Esophagus (tissue), 2 donors: Measurements from ENCODE around the gene SHISAL2A. TPM values are rescaled to one million over a fixed set of nuclear protein-coding genes. Genes with fewer than 3 reads are reported as not detected.

ENCODE experiments used
- H3K27ac ChIP-seq, 2 donors: one replicate each; pipeline ENCODE4 v1.5.1; 2013; ENCODE audit warnings: low read depth in 2 of 2, mild to moderate bottlenecking in 2 of 2, inconsistent platforms in 1 of 2, low read length in 1 of 2, moderate library complexity in 1 of 2
- H3K27me3 ChIP-seq, 2 donors: one replicate each; pipeline ENCODE4 v1.6.1; 2013; ENCODE audit warnings: low read length in 2 of 2, control low read depth in 1 of 2, mild to moderate bottlenecking in 1 of 2; ENCODE audit not compliant: insufficient read depth in 2 of 2, control insufficient read depth in 1 of 2
- H3K36me3 ChIP-seq, 2 donors: one replicate each; pipeline ENCODE4 v1.6.1; 2013; ENCODE audit warnings: low read length in 1 of 2; ENCODE audit not compliant: control insufficient read depth in 2 of 2, insufficient read depth in 2 of 2
- H3K4me1 ChIP-seq, 2 donors: one replicate each; pipeline ENCODE4 v1.6.1; 2013; ENCODE audit warnings: low read length in 1 of 2; ENCODE audit not compliant: control insufficient read depth in 2 of 2, insufficient read depth in 2 of 2
- H3K4me3 ChIP-seq, 2 donors: one replicate each; pipeline ENCODE4 v1.5.1; 2013; ENCODE audit warnings: low read length in 2 of 2, mild to moderate bottlenecking in 2 of 2, low read depth in 1 of 2, moderate library complexity in 1 of 2
- H3K9me3 ChIP-seq, 2 donors: one replicate each; pipeline ENCODE4 v1.6.1; 2013; ENCODE audit warnings: mild to moderate bottlenecking in 2 of 2, low read depth in 1 of 2, low read length in 1 of 2, moderate library complexity in 1 of 2; ENCODE audit not compliant: control insufficient read depth in 2 of 2, insufficient read depth in 1 of 2
- WGBS, 2 donors: extraction: QIAGEN DNeasy Blood & Tissue Kit; methylation state at CpG; one replicate each; pipeline ENCODE4 v1.1.7; 2013; 5-methylcytosine and 5-hydroxymethylcytosine counted together
- polyA plus RNA-seq, 2 donors: library from polyadenylated mRNA; stranded (reverse); fragments of 200-250 nt; gene quantifications; one replicate each; pipeline ENCODE4 v1.2.3, GENCODE V29; 2013
- donor health status: healthy with polysubstance abuse.
- donor health status: Bipolar disorder and iron deficiency.

Gene SHISAL2A
- polyA plus RNA-seq, 2 donors, result 0.16 to 0.20 TPM

DNA sequence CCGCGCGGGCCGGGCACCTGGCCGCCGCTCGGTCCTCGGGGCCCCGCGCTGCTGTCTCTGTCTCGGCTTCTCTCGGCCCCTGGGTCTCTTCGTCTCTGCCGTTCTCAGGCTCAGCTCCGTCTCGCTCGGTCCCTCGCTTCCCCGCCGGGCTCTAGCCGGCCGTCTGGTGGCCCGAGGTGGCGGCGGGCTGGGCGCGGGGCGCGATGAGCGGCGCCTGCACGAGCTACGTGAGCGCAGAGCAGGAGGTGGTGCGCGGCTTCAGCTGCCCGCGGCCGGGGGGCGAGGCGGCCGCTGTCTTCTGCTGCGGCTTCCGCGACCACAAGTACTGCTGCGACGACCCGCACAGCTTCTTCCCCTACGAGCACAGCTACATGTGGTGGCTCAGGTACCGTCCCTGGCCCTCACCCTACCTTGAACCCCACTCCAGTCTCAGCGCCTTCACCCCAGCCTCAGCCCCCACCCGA, 355 bp downstream of the SHISAL2A start:
- peak overlapping the region; percentile 45 to 51 for H3K4me3 ChIP-seq
- peak overlapping the region; percentile 8 to 65 for H3K27ac ChIP-seq
- H3K27me3 ChIP-seq, result peaks cover 0 to 14% of the 10 kb centered on the region in 2 donors
- H3K9me3 ChIP-seq, result no peaks in the 10 kb centered on the region
- WGBS, 2 donors, result 5 to 6% methylated on average over 43 to 52 of the region's 52 CpGs
- no peaks in the 10 kb centered on the region for H3K36me3 ChIP-seq
- H3K4me1 ChIP-seq, result peaks cover 6 to 8% of the 10 kb centered on the region in 2 donors

DNA sequence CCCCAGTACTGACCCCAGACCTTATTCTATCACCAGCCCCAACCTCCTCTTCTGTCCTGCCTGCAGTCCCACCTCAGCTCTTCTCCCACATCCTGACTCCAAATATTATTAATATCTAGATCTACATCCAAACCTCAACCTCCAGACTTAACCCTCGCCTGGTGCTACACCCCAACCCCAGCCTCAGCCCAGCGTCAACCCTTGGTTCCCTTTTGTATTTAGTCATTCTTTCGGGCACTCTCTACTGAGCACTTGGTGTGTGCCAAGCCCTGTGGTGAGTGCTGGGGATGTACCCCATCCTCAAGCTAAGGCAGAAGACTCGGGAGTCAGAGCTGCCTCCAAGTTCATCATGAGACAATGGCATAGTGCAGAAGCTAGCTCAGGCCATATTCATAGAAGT, 1.1 kb downstream of the SHISAL2A start:
- Histone ChIP-seq H3K9me3 (no peaks in the 10 kb centered on the region), H3K4me3 (no peak overlapping the region), H3K36me3 (no peaks in the 10 kb centered on the region), H3K4me1 (peaks cover 6 to 8% of the 10 kb centered on the region in 2 donors), H3K27ac (no peak overlapping the region), H3K27me3 (peaks cover 0 to 14% of the 10 kb centered on the region in 2 donors)
- 88 to 91% methylated on average over 4 of the region's 4 CpGs for WGBS, 2 donors

DNA sequence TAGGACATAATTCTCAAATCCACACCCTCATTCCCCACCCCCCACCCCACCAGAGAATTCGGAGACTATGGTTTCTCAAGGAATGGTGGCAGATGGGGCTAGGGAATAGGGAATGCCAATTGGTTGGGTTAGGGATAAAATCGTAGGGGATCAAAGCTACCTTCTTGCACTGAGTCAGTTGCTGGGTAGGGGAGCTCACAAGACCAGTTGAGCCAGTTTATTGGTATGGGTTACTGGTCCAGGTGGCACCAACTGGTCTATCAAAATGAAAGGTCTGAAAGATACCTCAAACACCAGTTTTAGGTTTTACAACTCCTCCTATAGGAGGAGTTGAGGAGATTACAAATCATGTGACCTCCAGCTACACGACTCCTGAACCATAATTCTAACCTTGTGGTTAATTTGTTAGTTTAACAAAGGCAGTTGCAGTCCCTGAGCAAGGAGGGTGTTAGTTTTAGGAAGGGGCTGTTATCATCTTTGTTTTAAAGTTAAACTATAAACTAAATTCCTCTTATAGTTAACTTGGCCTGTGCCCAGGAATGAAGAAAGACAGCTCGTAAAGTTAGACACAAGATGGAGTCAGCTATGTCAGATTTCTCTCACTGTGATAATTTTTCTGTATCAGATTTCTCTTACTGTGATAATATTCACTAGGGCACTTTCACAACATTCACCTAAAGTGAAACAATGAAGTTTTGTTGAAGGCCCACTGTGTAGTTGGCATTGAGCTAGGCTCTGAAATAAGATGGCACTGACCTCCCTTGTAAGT, 2.5 kb downstream of the SHISAL2A start:
- Histone ChIP-seq H3K27me3 (peaks cover 0 to 14% of the 10 kb centered on the region in 2 donors), H3K27ac (no peak overlapping the region), H3K9me3 (no peaks in the 10 kb centered on the region), H3K4me1 (peaks cover 6 to 8% of the 10 kb centered on the region in 2 donors), H3K4me3 (no peak overlapping the region), H3K36me3 (no peaks in the 10 kb centered on the region)
- 59 to 77% methylated on average over 4 of the region's 4 CpGs for WGBS, 2 donors

DNA sequence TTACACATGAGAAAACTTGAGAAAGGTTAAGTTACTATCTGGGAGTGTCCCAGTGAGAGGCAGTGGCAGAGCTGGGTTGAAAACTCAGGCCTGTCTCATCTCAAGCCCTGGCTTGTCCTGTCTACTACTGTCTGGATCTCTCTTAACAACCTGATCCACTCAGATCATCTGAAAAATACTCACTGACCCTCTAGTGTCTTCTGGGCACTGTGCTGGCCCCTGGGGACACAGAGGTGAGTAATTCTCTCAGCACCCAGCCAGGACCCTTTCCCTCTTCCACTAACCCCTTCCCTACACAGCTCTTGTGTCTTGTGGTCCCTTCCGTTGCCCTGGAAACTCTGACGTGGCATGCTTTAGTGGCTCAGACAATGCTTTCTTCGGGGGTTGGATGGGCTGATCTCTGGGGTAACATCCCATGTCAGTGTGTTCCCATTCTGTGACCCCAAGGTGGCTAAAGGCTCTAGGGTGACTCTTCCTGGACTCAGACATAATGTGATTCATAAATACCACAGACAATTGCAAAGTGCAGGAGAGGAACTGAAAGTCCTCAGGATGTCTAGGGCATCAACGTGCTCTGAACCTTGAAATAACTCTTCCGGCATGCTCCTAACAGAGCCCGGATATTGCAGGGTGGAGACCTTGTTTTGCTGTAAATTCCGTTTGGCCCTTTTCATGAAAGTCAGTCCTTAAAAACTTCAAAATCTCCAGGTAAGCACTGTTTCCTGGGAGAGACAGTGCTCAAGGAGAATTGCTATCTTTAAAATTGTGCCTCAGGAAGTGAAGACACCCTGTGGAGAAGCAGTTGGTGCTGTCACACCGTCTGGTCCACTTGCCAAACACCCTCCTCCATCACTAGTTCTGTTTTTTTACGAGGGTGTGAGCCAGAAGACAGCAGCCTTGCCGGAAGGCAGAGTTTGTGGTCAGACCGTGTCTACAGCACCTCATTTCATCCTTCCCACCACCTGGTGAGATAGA, 4.0 kb downstream of the SHISAL2A start:
- no peaks in the 10 kb centered on the region for H3K36me3 ChIP-seq
- H3K27ac ChIP-seq, result peak overlapping the region; percentile 50 to 51
- H3K4me3 ChIP-seq, result no peak overlapping the region
- 57 to 63% methylated on average over 11 of the region's 11 CpGs for WGBS, 2 donors
- no peaks in the 10 kb centered on the region for H3K9me3 ChIP-seq
- H3K4me1 ChIP-seq, result peaks cover 6 to 8% of the 10 kb centered on the region in 2 donors
- peaks cover 0 to 14% of the 10 kb centered on the region in 2 donors for H3K27me3 ChIP-seq

DNA sequence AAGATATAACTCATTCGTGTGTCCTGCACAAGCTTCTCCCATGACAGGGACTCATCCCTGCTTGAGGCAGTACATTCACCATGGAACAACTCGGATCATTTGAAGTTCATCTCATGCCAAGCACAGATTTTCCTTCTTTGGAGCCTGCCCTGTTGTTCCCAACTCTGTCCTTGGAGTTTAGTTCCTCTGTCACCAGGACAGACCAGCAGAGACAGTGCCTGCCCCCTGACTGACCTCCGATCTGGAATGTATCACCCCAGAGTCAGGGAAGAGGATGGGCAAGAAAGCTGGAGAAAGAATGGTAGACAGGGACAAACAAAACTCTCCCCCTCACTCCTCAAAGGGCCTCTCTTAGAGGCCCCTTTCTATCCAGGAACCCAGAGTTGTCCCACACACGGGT, 5.0 kb downstream of the SHISAL2A start:
- H3K9me3 ChIP-seq, result no peaks in the 10 kb centered on the region
- H3K4me3 ChIP-seq, result no peak overlapping the region
- no peaks in the 10 kb centered on the region for H3K36me3 ChIP-seq
- peaks cover 4% of the 10 kb centered on the region in 2 donors for H3K4me1 ChIP-seq
- 66 to 84% methylated on average over 4 of the region's 4 CpGs for WGBS, 2 donors
- H3K27me3 ChIP-seq, result peaks cover 0 to 6% of the 10 kb centered on the region in 2 donors
- H3K27ac ChIP-seq, result peak overlapping the region in 1 of 2 donors; percentile 29

DNA sequence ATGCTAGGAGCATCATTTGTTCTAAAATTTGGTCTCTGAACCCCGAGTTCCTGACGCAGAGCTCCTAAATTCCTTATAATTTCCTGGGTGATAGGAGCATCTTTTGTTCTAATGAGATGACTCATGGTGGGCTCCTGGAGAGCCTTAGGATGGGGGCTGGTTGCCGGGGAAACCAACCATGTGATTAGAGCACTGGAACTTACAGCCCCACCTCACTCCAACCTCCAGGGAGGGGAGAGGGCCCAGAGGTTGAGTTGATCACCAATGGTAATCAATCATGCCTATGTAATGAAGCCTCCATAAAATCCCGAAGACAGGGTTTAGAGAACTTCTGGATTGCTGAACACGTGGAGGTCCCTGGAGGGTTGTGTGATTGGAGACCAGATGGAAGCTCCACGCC, 7.7 kb downstream of the SHISAL2A start:
- H3K4me3 ChIP-seq, result no peak overlapping the region
- H3K4me1 ChIP-seq, result no peaks in the 10 kb centered on the region
- H3K36me3 ChIP-seq, result no peaks in the 10 kb centered on the region
- 90 to 92% methylated on average over 6 of the region's 6 CpGs for WGBS, 2 donors
- no peak overlapping the region for H3K27ac ChIP-seq
- H3K9me3 ChIP-seq, result no peaks in the 10 kb centered on the region
- no peaks in the 10 kb centered on the region for H3K27me3 ChIP-seq

DNA sequence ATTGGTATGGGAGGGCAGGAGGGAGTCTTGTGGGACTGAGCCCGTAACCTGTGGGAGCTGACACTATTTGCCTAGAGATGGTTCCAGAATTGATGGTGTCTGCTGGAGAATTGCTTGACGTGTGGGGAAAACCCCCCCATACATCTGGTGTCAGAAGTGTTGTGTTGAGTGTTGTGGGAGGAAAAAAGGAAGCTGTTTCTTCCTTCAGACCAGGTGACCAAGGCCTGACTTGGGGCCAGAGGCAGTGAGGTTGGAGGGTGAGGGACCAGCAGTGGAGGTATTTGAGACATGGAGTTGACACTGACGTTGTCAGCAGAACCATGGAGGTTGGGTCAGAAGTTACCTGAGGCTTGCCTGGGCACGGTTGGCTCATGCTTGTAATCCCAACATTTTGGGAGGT, 8.3 kb downstream of the SHISAL2A start:
- Histone ChIP-seq H3K27me3 (no peaks in the 10 kb centered on the region), H3K36me3 (no peaks in the 10 kb centered on the region)

DNA sequence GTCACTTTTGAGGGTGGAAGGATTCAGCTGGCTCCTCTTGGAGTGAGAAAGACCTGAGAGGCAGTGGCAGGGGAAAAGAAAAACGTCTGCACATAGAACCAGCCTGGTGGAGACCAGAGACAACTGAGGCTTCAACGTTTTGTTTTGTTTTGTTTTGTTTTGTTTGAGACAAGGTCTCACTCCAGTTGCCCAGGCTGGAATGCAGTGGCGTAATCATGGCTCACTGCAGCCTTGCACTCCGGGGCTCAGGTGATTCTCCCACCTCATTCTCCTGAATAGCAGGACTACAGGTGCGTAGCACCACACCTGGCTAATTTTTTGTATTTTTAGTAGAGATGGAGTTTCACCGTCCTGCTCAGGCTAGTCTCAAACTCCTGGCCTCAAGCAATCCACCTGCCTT, 12.3 kb downstream of the SHISAL2A start:
- Histone ChIP-seq H3K27me3 (no peaks in the 10 kb centered on the region), H3K36me3 (no peaks in the 10 kb centered on the region), H3K4me1 (no peaks in the 10 kb centered on the region), H3K4me3 (no peak overlapping the region), H3K27ac (no peak overlapping the region), H3K9me3 (no peaks in the 10 kb centered on the region)
- whole genome bisulfite sequencing, 2 donors, result 68 to 71% methylated on average over 6 of the region's 6 CpGs

More for the DNA sequence above, 8.3 kb downstream of the SHISAL2A start:
- Histone ChIP-seq H3K27ac (no peak overlapping the region), H3K9me3 (no peaks in the 10 kb centered on the region), H3K4me3 (no peak overlapping the region), H3K4me1 (no peaks in the 10 kb centered on the region)
- 85 to 86% methylated on average over 4 of the region's 4 CpGs for WGBS, 2 donors

DNA sequence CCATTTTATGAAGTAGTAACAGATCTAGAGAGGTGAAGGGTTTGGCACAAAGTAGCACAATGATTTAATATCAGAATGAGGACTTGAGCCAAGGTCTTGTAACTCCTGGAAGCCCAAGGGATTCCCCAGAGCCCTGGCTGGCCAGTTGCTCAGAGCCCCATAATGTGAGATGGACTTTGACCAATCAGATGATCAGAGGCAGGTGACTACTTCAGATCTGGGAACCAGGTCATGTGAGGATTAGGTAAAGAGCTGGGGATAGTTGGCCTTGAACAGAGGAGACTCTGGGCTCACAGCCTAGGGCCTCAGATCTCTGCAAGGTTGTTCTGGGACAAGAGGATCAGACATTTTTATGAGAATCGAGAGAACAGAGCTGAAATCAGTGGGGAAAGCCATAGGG, 18.9 kb downstream of the SHISAL2A start:
- H3K4me1 ChIP-seq, result no peaks in the 10 kb centered on the region
- H3K27ac ChIP-seq, result no peak overlapping the region
- WGBS, 2 donors, result 82 to 84% methylated on average over 1 of the region's 1 CpG
- H3K36me3 ChIP-seq, result no peaks in the 10 kb centered on the region
- no peaks in the 10 kb centered on the region for H3K9me3 ChIP-seq
- no peak overlapping the region for H3K4me3 ChIP-seq
- no peaks in the 10 kb centered on the region for H3K27me3 ChIP-seq
